H1 (cell line): Measurements from ENCODE around the gene CNOT10.
"Not testable (repeated sequence)": the region's sequence is repeated elsewhere in the genome, so short reads cannot be mapped to it uniquely, and the experiment has no call there.

Experiments
- BCL11A ChIP-seq, 2 experiments: IDR thresholded peaks; one replicate each; pipeline ENCODE4 v1.6.1; 2011; ENCODE audit warnings: low read depth in 2 of 2, low read length in 2 of 2, mild to moderate bottlenecking in 2 of 2
- CTCF ChIP-seq, 3 experiments: IDR thresholded peaks; 1 replicate in 2 of 3; 2 replicates in 1 of 3; pipeline versions ENCODE4 v1.5.1 to v1.6.1; 2011; ENCODE audit warnings: low read length in 3 of 3, mild to moderate bottlenecking in 3 of 3, inconsistent platforms in 2 of 3, low read depth in 1 of 3, moderate library complexity in 1 of 3; ENCODE audit not compliant: insufficient read depth in 1 of 3; ENCODE audit errors: control extremely low read depth in 1 of 3
- EZH2 ChIP-seq: fragments of 200-600 bp; sonication (generic); IDR thresholded peaks from 2 replicates; pipeline ENCODE4 v1.7.1; 2012; ENCODE audit warnings: low read depth, mild to moderate bottlenecking, moderate library complexity, low read length, inconsistent platforms; ENCODE audit not compliant: severe bottlenecking
- GABPA ChIP-seq: IDR thresholded peaks from 2 replicates; pipeline ENCODE4 v1.6.1; 2011; ENCODE audit warnings: mild to moderate bottlenecking, low read length, moderate library complexity, borderline replicate concordance; ENCODE audit not compliant: insufficient read depth
- HDAC2 ChIP-seq, 2 experiments: fragments of 300-600 bp in 1 of 2; sonication (generic) in 1 of 2; IDR thresholded peaks; 2 replicates each; pipeline ENCODE4 v1.6.1; 2011 to 2012; ENCODE audit warnings: low read depth in 2 of 2, low read length in 2 of 2, mild to moderate bottlenecking in 2 of 2, moderate library complexity in 2 of 2, borderline replicate concordance in 1 of 2, inconsistent platforms in 1 of 2
- JUN ChIP-seq: IDR thresholded peaks from 2 replicates; pipeline ENCODE4 v1.6.1; 2011; ENCODE audit warnings: low read depth, mild to moderate bottlenecking, improper control_type of control experiment, low read length
- MAX ChIP-seq: IDR thresholded peaks from 2 replicates; pipeline ENCODE4 v1.6.1; 2012; ENCODE audit warnings: inconsistent platforms
- NRF1 ChIP-seq: IDR thresholded peaks from 2 replicates; pipeline ENCODE4 v1.6.1; 2011; ENCODE audit warnings: mild to moderate bottlenecking, low read depth, low read length, improper control_type of control experiment
- POLR2A ChIP-seq, 2 experiments: IDR thresholded peaks; 1 replicate in 1 of 2; 2 replicates in 1 of 2; pipeline ENCODE4 v1.6.1; 2011; ENCODE audit warnings: low read depth in 2 of 2, low read length in 2 of 2, mild to moderate bottlenecking in 2 of 2; ENCODE audit errors: control extremely low read depth in 1 of 2
- RNF2 ChIP-seq: fragments of 200-900, 300-1000 bp; sonication (generic); IDR thresholded peaks from 2 replicates; pipeline ENCODE4 v1.7.1; 2016; ENCODE audit warnings: borderline replicate concordance, low read depth, mild to moderate bottlenecking, antibody characterized with exemption, low read length; ENCODE audit not compliant: poor library complexity, severe bottlenecking; ENCODE audit errors: missing control alignments
- SIX5 ChIP-seq: IDR thresholded peaks from 2 replicates; pipeline ENCODE4 v1.6.1; 2011; ENCODE audit warnings: mild to moderate bottlenecking, low read depth, low read length
- TAF1 ChIP-seq: IDR thresholded peaks from 2 replicates; pipeline ENCODE4 v1.6.1; 2011; ENCODE audit warnings: mild to moderate bottlenecking, low read depth, low read length
- TCF12 ChIP-seq: IDR thresholded peaks from 2 replicates; pipeline ENCODE4 v1.6.1; 2011; ENCODE audit warnings: low read depth, mild to moderate bottlenecking, low read length

DNA sequence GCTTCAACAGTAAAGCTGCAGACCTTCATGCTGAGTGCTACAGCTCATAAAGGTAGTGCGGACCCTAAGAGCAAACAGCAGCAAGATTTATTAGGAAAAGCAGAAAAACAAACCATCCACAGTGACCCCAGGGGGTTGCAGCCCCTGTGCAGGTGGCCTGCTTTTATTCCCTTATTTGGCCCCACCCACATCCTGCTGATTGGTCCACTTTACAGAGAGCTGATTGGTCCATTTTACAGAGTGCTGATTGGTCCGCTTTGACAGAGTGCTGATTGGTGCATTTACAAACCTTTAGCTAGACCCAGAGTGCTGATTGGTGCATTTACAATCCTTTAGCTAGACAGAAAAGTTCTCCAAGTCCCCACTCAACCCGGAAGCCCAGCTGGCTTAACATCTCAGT is 11.3 kb upstream of the CNOT10 start:
- TF ChIP-seq CTCF (IDR thresholded peaks at IDR 0.05; ENCODE audit: control extremely low read depth in 1 of 3, insufficient read depth in 1 of 3, low read depth in 1 of 3, low read length in 3 of 3); TAF1; SIX5; MAX; TCF12; BCL11A (IDR thresholded peaks at IDR 0.05; ENCODE audit: low read depth in 2 of 2, low read length in 2 of 2); POLR2A (IDR thresholded peaks at IDR 0.05; ENCODE audit: control extremely low read depth in 1 of 2, low read depth in 2 of 2, low read length in 2 of 2); HDAC2 (IDR thresholded peaks at IDR 0.05; ENCODE audit: borderline replicate concordance in 1 of 2, low read depth in 2 of 2, low read length in 2 of 2); EZH2; GABPA; JUN; RNF2; NRF1: not testable (repeated sequence)
